ENCODE data around the gene CNNM1.

DNA sequence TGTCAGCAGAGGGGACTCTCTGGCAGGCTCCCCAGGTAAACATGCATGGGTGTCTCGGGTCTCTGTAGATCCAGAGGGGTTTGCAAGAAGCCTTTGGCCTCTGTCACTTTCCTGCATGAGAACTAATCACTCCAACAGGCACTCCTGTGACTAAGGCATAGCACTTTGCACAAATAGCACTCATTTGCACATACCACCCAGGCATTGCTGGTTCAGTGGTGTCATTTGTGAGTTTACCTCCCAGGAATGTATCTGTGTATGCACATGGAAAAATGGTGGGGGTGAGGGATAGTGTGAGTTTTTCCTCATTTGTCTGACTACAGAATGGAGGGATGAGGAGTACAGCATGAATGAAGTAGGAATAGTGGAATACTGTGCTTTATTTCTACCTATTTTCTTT is 39.5 kb downstream of the CNNM1 start:
- TF ChIP-seq POLR2AphosphoS5 (IDR thresholded peaks at IDR 0.05) (no peak), CTCF (IDR thresholded peaks at IDR 0.05) (no peak), POLR2A (IDR thresholded peaks at IDR 0.05) (no peak), EP300 (IDR thresholded peaks at IDR 0.05) (no peak)
